HG03175 (cell line): ENCODE data around the gene CRTC2.

ENCODE experiments used
- ATAC-seq: cut with Tn5 transposase; IDR thresholded peaks from one replicate; pipeline ENCODE4 v1.9.1; 2021; ENCODE audit warnings: mild to moderate bottlenecking, moderate library complexity; ENCODE audit not compliant: unreplicated experiment

CRTC2 gene

GRCh38 chr1:153899509-153899908 is 58.9 kb downstream of the CRTC2 start:
- ATAC-seq: no peak
